ENCODE results near the gene RXRA. TPM values are rescaled to one million over a fixed set of nuclear protein-coding genes. Genes with fewer than 3 reads are reported as not detected.

Gene RXRA
- total RNA-seq, 1 donor from 2014 or later = 85.7 TPM

DNA sequence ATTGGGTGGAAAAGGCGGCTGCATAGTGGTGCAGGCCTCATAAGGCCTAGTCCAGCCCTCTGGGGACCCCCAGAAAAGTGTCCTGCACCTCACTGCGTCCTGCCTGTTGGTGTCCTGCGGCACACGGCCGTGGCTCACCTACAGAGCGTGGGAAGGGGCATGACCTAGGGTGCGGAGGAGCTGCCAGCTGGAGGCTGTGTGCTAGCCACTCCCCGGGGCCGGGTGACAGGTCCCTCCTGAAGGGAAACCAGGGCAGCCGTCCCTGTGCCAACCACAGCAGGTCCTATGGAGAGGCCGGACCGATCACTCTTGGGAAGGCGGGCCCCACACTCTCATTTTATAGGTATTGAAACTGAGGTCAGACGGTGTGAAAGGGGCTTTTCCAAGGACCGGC lies 150.7 kb downstream of the RXRA start:
- no peak for ATAC-seq

DNA sequence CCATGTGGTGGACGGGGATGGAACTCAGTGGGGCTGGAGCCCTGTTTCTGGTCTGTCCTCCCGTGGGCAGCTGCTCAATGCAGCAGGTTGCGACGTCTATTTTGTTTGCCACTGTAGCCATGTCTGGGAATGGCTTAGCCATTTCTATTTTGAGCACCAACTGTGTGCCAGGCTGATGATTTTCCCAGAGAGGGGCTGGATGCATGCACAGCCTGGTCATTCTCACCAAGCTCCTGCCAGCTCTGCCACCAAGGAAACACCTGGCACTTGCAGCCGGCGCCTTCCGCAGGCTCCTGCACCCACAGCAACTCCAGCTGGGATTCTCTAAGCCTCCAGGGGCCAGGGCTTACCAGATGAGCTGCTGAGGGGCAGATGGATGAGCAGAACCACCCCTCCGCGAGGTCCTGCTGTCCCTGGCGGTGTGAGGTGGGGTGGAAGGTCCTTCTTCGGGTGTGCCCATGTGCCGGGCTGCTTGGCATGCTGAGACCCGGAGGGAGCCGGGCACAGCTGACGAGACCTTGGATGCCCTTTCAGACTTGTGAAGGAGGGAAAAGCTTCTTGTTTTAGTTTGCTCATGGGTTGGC lies 151.2 kb downstream of the RXRA start:
- Histone ChIP-seq H3K27me3 (ENCODE audit: low read depth) (no peaks in the 10 kb centered on the region), H3K4me3 (no peak overlapping the region), H3K36me3 (no peaks in the 10 kb centered on the region), H3K9me3 (no peaks in the 10 kb centered on the region), H3K27ac (no peak overlapping the region), H3K4me1 (peaks cover 17% of the 10 kb centered on the region)
- intact Hi-C loops (cut with DNase I) = no loop called here
- no peak for DNase-seq
- no peak for ATAC-seq
- TF ChIP-seq, protein P1, sequence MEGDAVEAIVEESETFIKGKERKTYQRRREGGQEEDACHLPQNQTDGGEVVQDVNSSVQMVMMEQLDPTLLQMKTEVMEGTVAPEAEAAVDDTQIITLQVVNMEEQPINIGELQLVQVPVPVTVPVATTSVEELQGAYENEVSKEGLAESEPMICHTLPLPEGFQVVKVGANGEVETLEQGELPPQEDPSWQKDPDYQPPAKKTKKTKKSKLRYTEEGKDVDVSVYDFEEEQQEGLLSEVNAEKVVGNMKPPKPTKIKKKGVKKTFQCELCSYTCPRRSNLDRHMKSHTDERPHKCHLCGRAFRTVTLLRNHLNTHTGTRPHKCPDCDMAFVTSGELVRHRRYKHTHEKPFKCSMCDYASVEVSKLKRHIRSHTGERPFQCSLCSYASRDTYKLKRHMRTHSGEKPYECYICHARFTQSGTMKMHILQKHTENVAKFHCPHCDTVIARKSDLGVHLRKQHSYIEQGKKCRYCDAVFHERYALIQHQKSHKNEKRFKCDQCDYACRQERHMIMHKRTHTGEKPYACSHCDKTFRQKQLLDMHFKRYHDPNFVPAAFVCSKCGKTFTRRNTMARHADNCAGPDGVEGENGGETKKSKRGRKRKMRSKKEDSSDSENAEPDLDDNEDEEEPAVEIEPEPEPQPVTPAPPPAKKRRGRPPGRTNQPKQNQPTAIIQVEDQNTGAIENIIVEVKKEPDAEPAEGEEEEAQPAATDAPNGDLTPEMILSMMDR (IDR thresholded peaks at IDR 0.05) = no peak

More for the DNA sequence above, 150.7 kb downstream of the RXRA start:
- intact Hi-C loops (cut with DNase I) = no loop called here
- no peaks in the 10 kb centered on the region for H3K9me3 ChIP-seq
- no peak overlapping the region for H3K4me3 ChIP-seq
- no peaks in the 10 kb centered on the region for H3K36me3 ChIP-seq
- no peaks in the 10 kb centered on the region for H3K27me3 ChIP-seq (ENCODE audit: low read depth)
- H3K4me1 ChIP-seq = peaks cover 17% of the 10 kb centered on the region
- no peak for DNase-seq
- TF ChIP-seq, protein P1 (IDR thresholded peaks at IDR 0.05) = no peak
- no peak overlapping the region for H3K27ac ChIP-seq

DNA sequence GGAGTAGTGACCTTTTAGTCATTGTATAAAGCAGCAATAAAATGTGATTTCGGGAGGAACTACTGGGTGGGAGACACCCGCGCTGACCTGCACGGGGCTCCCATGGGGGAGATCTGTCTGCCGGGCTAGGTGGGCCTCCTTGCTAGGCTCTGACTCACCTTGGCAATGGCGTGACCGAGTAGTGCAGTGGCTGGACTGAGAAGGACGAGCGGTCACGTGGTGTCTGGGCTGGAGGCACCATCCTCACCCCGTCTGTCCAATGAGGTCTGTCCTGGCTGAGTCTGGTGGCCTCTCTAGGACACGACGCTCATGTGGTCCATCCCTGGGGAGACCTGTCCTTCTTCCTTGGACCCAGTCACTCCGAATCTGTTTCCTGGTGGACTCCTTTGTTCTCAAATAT lies 151.7 kb downstream of the RXRA start:
- intact Hi-C loops (cut with DNase I) = no loop called here
- H3K36me3 ChIP-seq = no peaks in the 10 kb centered on the region
- H3K27ac ChIP-seq = no peak overlapping the region
- TF ChIP-seq, protein P1 (IDR thresholded peaks at IDR 0.05) = no peak
- H3K4me3 ChIP-seq = no peak overlapping the region
- peaks cover 17% of the 10 kb centered on the region for H3K4me1 ChIP-seq
- no peaks in the 10 kb centered on the region for H3K9me3 ChIP-seq
- no peak for ATAC-seq
- DNase-seq = no peak
- no peaks in the 10 kb centered on the region for H3K27me3 ChIP-seq (ENCODE audit: low read depth)

DNA sequence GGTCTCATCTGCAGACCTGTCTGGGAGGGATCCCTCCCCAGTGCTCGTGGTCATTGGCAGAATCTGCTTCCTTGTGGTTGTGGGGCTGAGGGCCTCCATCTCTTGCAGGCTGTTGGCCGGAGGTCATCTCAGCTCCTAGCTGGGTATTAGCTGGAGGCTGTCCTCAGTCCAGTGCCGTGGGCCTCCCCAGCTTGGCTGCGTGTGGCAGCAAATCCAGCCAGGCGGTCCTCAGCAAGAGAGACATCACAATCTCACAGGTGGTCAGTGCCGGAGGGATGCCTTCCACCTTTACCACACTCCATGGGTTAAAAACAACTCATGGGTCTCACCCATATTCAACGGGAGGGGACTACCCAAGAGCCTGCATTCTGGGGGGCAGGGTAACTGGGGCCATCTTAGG lies 155.5 kb downstream of the RXRA start:
- peak; percentile 36 for DNase-seq
- H3K36me3 ChIP-seq = no peaks in the 10 kb centered on the region
- no peaks in the 10 kb centered on the region for H3K4me1 ChIP-seq
- H3K27me3 ChIP-seq (ENCODE audit: low read depth) = peaks cover 5% of the 10 kb centered on the region
- TF ChIP-seq, protein P1 (IDR thresholded peaks at IDR 0.05) = no peak
- intact Hi-C loops (cut with DNase I) = no loop called here
- no peak overlapping the region for H3K27ac ChIP-seq
- ATAC-seq = no peak
- no peaks in the 10 kb centered on the region for H3K9me3 ChIP-seq
- no peak overlapping the region for H3K4me3 ChIP-seq

DNA sequence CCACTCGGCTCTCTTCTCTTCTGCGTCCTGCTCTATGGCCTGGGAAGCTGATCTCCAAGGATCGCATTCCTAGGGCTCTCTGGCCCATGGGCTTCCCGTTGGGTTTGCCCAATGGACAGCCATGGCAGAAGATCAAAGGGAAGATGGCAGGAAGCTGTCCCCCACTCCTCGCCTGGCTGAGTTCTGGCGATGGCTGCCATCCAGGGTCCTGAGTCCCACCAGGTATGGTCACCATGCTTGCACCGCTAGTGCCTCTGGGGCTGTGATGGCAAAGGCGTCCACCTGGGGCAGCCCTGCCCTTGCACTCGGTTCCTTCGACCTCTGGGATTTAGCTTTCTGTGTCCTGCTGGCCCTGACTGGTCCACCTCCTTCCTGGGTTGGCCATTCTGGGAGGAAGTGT lies 156.0 kb downstream of the RXRA start:
- Histone ChIP-seq H3K4me3 (no peak overlapping the region), H3K9me3 (no peaks in the 10 kb centered on the region), H3K27me3 (ENCODE audit: low read depth) (peaks cover 5% of the 10 kb centered on the region), H3K36me3 (no peaks in the 10 kb centered on the region), H3K27ac (no peak overlapping the region), H3K4me1 (no peaks in the 10 kb centered on the region)
- intact Hi-C loops (cut with DNase I) = no loop called here
- DNase-seq (no peak), ATAC-seq (no peak)
- TF ChIP-seq, protein P1 (IDR thresholded peaks at IDR 0.05) = no peak

Measured in lower lobe of right lung (tissue), 2 donors.